ENCODE data around the gene DSCAM.

Gene DSCAM

DNA sequence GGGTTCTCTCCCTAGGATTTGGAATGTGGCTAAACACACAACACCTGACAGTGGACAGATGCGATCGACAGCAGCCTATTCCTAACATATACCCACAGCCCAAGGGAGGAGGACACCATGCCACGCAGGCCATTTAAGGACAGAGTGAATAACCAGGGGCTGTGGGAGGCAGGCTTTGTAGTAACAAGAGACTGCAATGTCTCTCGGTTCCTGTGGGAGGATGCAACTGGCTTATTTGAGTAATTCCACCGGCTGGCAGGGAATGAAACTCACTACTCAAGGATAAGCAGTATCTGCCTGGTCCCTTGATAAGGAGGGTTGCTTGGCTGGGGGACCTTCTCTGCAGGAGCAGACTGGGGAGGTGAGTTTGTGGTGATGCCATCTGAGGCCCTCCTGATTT, 870.2 kb downstream of the DSCAM start:
- TF ChIP-seq, protein P1, sequence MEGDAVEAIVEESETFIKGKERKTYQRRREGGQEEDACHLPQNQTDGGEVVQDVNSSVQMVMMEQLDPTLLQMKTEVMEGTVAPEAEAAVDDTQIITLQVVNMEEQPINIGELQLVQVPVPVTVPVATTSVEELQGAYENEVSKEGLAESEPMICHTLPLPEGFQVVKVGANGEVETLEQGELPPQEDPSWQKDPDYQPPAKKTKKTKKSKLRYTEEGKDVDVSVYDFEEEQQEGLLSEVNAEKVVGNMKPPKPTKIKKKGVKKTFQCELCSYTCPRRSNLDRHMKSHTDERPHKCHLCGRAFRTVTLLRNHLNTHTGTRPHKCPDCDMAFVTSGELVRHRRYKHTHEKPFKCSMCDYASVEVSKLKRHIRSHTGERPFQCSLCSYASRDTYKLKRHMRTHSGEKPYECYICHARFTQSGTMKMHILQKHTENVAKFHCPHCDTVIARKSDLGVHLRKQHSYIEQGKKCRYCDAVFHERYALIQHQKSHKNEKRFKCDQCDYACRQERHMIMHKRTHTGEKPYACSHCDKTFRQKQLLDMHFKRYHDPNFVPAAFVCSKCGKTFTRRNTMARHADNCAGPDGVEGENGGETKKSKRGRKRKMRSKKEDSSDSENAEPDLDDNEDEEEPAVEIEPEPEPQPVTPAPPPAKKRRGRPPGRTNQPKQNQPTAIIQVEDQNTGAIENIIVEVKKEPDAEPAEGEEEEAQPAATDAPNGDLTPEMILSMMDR (IDR thresholded peaks at IDR 0.05; ENCODE audit: low read depth, low read length, missing control alignments) = no peak
- DNase-seq (ENCODE audit: extremely low read depth, low read depth) = no peak
- H3K4me3 ChIP-seq (replicated peaks; ENCODE audit: low read depth, low read length) = no peak overlapping the region

DNA sequence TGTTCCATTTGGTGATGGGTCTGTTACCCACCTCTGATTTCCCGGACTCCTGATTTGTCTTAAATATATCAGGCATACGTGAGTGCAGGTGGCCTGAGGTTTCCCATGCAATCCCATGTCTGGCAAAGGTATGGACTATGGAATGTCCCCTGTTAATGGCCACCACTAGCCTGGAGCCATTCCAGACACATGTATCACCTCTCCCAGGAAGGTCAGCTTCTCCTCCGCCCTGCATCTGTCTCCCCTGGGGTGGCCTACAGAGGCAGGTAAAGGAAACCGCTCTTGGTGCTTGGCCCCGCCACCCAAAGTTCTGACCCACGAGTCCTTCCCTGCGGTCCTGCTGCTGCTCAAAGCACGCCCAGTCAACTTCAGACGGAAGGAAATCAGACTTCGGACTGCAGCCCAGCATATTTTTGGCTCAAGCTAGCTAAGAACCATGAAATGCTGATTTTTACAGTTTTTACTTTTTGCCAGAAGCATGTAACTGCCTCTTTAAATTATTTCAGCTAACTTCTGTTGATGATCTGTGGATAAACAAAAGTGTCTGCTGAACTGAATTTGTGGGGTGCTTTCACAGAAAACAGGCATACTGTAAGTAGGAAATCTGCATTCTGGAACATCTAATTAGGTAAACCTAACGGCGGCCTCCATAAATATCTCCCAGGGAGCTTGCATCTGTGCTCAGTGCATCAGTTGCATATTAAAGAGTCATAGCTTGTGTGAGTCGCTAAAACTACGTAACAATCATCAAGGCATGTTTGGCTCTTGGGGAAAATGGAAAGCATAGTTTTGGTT, 873.8 kb downstream of the DSCAM start:
- H3K4me3 ChIP-seq (replicated peaks; ENCODE audit: low read depth, low read length) = no peak overlapping the region
- TF ChIP-seq, protein P1 (IDR thresholded peaks at IDR 0.05; ENCODE audit: low read depth, low read length, missing control alignments) = no peak
- no peak for DNase-seq (ENCODE audit: extremely low read depth, low read depth)

DNA sequence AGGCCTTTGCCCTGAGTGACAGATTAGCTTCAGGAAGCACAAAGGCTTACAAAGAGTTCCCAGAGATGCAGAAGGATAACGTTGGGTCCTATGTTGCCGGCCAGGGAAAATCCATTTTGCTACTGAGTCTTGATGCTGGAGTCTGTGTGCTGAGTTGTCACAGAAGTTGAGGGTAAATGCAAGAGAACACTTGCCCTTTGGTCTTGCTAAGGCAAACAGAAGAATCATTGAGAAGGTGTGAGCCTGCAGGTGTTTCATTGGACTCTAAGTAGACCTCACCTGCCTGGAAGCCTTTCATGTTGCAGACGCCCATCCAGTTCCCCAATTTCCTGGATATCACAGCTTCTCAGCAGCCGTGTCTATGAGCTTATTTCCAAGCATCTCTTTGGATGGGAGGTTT, 874.5 kb downstream of the DSCAM start:
- no peak for DNase-seq (ENCODE audit: extremely low read depth, low read depth)

GRCh38 chr21:39971956-39972355, 875.0 kb downstream of the DSCAM start:
- TF ChIP-seq, protein P1 (IDR thresholded peaks at IDR 0.05; ENCODE audit: low read depth, low read length, missing control alignments) = no peak
- DNase-seq (ENCODE audit: extremely low read depth, low read depth) = no peak
- H3K4me3 ChIP-seq (replicated peaks; ENCODE audit: low read depth, low read length) = no peak overlapping the region

More for the DNA sequence above, 874.5 kb downstream of the DSCAM start:
- H3K4me3 ChIP-seq (replicated peaks; ENCODE audit: low read depth, low read length) = no peak overlapping the region
- TF ChIP-seq, protein P1 (IDR thresholded peaks at IDR 0.05; ENCODE audit: low read depth, low read length, missing control alignments) = no peak

GRCh38 chr21:39969691-39970364, 877.1 kb downstream of the DSCAM start:
- no peak overlapping the region for H3K4me3 ChIP-seq (replicated peaks; ENCODE audit: low read depth, low read length)
- no peak for DNase-seq (ENCODE audit: extremely low read depth, low read depth)
- TF ChIP-seq, protein P1 (IDR thresholded peaks at IDR 0.05; ENCODE audit: low read depth, low read length, missing control alignments) = no peak

DNA sequence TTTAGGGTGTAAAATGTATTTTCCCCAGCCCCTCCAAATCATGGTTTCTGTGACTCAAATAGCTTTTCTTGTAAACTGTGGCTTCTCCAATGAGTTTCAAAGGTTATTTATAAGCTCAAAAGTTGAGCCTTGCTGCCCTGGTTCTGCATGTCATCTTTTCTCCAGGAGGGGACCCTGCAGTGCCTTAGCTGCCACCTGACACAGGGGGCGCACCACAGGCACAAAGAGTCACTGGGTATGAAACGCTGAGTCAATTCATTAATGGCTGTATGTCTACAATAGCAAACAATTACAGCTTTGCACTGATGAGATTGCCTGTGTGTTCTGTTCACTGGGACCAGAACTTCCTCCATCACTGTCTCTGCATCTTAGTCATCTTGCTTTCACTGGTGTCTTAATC, 878.9 kb downstream of the DSCAM start:
- DNase-seq (ENCODE audit: extremely low read depth, low read depth) = no peak
- TF ChIP-seq, protein P1 (IDR thresholded peaks at IDR 0.05; ENCODE audit: low read depth, low read length, missing control alignments) = no peak
- H3K4me3 ChIP-seq (replicated peaks; ENCODE audit: low read depth, low read length) = no peak overlapping the region
